A673 (cell line): ENCODE data around the gene MTMR12. TPM values are rescaled to one million over a fixed set of nuclear protein-coding genes. Genes with fewer than 3 reads are reported as not detected.
"Not testable (repeated sequence)": the region's sequence is repeated elsewhere in the genome, so short reads cannot be mapped to it uniquely, and the experiment has no call there.

ENCODE experiments used
- BruUV-seq: library from RNA; stranded (reverse); fragments of 400-500 nt; replicated peaks from 2 replicates; lab custom pipeline; 2021; lab: Mats Ljungman, UMichigan
- CTCF ChIA-PET: fragments of 300-600 bp; sonication (Branson Sonifier 250); formaldehyde crosslinking; loops from one replicate; lab custom pipeline; 2022; ENCODE audit warnings: antibody characterized with exemption; lab: Charles Lee
- POLR2A ChIA-PET: fragments of 300-600 bp; sonication (Branson Sonifier 250); formaldehyde crosslinking; loops from one replicate; lab custom pipeline; 2022; ENCODE audit warnings: antibody characterized with exemption; ENCODE audit not compliant: low non-redundant PET; lab: Charles Lee
- DNase-seq: peaks from one replicate; pipeline ENCODE4 v3.0.0-alpha.2; 2015; ENCODE audit warnings: low spot score
- H3K27ac ChIP-seq: fragments of 200-600 bp; sonication (generic); 2 replicates; pipeline ENCODE4 v1.5.1; 2016; ENCODE audit warnings: mixed run types, low read depth, mild to moderate bottlenecking, mixed read lengths, antibody characterized with exemption, low read length; ENCODE audit not compliant: poor library complexity, severe bottlenecking
- H3K27me3 ChIP-seq: fragments of 200-600 bp; sonication (generic); replicated peaks from 2 replicates; pipeline ENCODE4 v1.6.1; 2017; ENCODE audit warnings: mixed run types, low read depth, mild to moderate bottlenecking, mixed read lengths, antibody characterized with exemption, low read length; ENCODE audit not compliant: insufficient read depth, poor library complexity
- H3K36me3 ChIP-seq: fragments of 200-600 bp; sonication (generic); 2 replicates; pipeline ENCODE4 v1.6.1; 2016; ENCODE audit warnings: mixed run types, mild to moderate bottlenecking, mixed read lengths, antibody characterized with exemption, low read length; ENCODE audit not compliant: insufficient read depth, poor library complexity, severe bottlenecking
- H3K4me1 ChIP-seq: fragments of 200-600 bp; sonication (generic); 2 replicates; pipeline ENCODE4 v1.6.1; 2017; ENCODE audit warnings: mixed run types, mild to moderate bottlenecking, mixed read lengths, antibody characterized with exemption, low read length; ENCODE audit not compliant: insufficient read depth, poor library complexity, severe bottlenecking
- H3K4me3 ChIP-seq: fragments of 200-600 bp; sonication (generic); 2 replicates; pipeline ENCODE4 v1.5.1; 2016; ENCODE audit warnings: low read depth, mixed run types, mild to moderate bottlenecking, mixed read lengths, low read length; ENCODE audit not compliant: poor library complexity, severe bottlenecking
- H3K9me3 ChIP-seq: fragments of 200-600 bp; sonication (generic); 2 replicates; pipeline ENCODE4 v1.6.1; 2016; ENCODE audit warnings: mixed run types, low read depth, mild to moderate bottlenecking, mixed read lengths, antibody characterized with exemption, low read length; ENCODE audit not compliant: poor library complexity, severe bottlenecking
- EZH2 ChIP-seq: fragments of 200-600 bp; sonication (generic); IDR thresholded peaks from 2 replicates; pipeline ENCODE4 v1.6.1; 2017; ENCODE audit warnings: borderline replicate concordance, low read depth, mild to moderate bottlenecking, mixed read lengths, antibody characterized with exemption, low read length; ENCODE audit not compliant: poor library complexity, severe bottlenecking
- intact Hi-C: fragments of 100-400 bp; cut with micrococcal nuclease; formaldehyde crosslinking; loops from one replicate; pipeline ENCODE4 v1.10.0; 2022; ENCODE audit not compliant: unreplicated experiment
- total RNA-seq: library from RNA; stranded (reverse); gene quantifications from 2 replicates; pipeline ENCODE4 v1.2.3, GENCODE V29; 2021
- TF ChIP-seq, protein P1 (sequence below): fragments of 300-800, 200-600 bp; sonication (generic); conservative IDR thresholded peaks from 2 replicates; pipeline ENCODE4 v1.5.1; 2017; ENCODE audit warnings: low read depth, mild to moderate bottlenecking, antibody characterized with exemption, low read length, moderate library complexity, mixed read lengths

Gene MTMR12
- total RNA-seq, 1 experiment from 2014 or later, result 35.8 TPM

DNA sequence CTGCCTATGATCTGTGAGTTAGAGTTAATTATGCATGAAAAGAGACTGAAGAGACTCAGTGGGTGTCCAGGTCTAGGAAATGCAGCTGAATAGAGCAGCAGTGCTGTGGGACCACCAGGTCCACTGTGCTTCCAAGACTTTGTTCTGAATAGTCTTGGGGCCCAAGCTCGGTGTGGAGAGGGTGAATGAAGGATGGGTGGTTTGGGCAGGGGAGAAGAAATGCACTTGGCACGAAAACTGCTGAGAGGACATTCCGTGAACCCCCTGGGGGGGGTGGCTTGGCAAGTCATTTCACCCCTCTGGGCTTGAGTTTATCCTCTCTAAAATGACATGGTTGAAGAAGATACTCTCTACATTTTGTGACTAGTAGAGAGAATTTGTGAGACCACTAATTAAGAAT lies 102.6 kb downstream of the MTMR12 start:
- ChIA-PET CTCF (no interaction called here), POLR2A (no interaction called here)
- no peak for TF ChIP-seq EZH2
- TF ChIP-seq, protein P1, sequence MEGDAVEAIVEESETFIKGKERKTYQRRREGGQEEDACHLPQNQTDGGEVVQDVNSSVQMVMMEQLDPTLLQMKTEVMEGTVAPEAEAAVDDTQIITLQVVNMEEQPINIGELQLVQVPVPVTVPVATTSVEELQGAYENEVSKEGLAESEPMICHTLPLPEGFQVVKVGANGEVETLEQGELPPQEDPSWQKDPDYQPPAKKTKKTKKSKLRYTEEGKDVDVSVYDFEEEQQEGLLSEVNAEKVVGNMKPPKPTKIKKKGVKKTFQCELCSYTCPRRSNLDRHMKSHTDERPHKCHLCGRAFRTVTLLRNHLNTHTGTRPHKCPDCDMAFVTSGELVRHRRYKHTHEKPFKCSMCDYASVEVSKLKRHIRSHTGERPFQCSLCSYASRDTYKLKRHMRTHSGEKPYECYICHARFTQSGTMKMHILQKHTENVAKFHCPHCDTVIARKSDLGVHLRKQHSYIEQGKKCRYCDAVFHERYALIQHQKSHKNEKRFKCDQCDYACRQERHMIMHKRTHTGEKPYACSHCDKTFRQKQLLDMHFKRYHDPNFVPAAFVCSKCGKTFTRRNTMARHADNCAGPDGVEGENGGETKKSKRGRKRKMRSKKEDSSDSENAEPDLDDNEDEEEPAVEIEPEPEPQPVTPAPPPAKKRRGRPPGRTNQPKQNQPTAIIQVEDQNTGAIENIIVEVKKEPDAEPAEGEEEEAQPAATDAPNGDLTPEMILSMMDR, result no peak
- Histone ChIP-seq H3K36me3 (no peaks in the 10 kb centered on the region), H3K9me3 (no peaks in the 10 kb centered on the region), H3K27ac (no peak overlapping the region), H3K4me3 (no peak overlapping the region), H3K27me3 (no peaks in the 10 kb centered on the region), H3K4me1 (no peaks in the 10 kb centered on the region)
- intact Hi-C loops, result no loop called here
- DNase-seq, result no peak
- no TSS peak for BruUV-seq

DNA sequence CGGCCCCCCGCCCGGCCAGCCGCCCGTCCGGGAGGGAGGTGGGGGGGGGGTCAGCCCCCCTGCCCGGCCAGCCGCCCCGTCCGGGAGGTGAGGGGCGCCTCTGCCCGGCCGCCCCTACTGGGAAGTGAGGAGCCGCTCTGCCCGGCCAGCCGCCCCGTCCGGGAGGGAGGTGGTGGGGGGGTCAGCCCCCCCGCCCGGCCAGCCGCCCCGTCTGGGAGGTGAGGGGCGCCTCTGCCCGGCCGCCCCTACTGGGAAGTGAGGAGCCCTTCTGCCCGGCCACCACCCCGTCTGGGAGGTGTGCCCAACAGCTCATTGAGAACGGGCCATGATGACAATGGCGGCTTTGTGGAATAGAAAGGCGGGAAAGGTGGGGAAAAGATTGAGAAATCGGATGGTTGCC lies 103.9 kb downstream of the MTMR12 start:
- CTCF ChIA-PET, result interaction anchor here (0.6 kb wide), 1 partner anchor 1222 kb away, joined by 3 read pairs; no protein-coding TSS in a partner anchor
- BruUV-seq, H3K4me3 ChIP-seq, H3K36me3 ChIP-seq, DNase-seq, H3K4me1 ChIP-seq, H3K27ac ChIP-seq, POLR2A ChIA-PET, intact Hi-C loops, H3K27me3 ChIP-seq, H3K9me3 ChIP-seq: not testable (repeated sequence)

DNA sequence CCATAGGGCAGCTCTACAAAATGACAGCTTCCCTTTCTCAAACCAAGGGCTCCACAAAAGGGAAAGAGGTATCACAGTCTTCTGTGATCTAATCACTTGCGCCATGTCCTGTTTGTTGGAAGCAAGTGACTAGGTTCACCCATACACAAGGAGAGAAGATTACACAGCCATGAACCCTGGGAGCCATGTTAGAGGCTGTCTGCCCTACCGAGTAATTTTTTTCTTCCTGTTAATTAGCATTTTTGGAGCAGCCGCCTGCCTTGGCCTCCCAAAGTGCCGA lies 105.4 kb downstream of the MTMR12 start:
- POLR2A ChIA-PET, result no interaction called here
- CTCF ChIA-PET, result no interaction called here
- no peak for DNase-seq
- H3K27me3 ChIP-seq, result no peaks in the 10 kb centered on the region
- no peak overlapping the region for H3K4me3 ChIP-seq
- intact Hi-C loops, result no loop called here
- TF ChIP-seq, protein P1, result no peak
- TF ChIP-seq EZH2, result no peak
- BruUV-seq, result no TSS peak
- H3K27ac ChIP-seq, result no peak overlapping the region
- H3K36me3 ChIP-seq, result no peaks in the 10 kb centered on the region
- H3K9me3 ChIP-seq, result no peaks in the 10 kb centered on the region
- H3K4me1 ChIP-seq, result no peaks in the 10 kb centered on the region

DNA sequence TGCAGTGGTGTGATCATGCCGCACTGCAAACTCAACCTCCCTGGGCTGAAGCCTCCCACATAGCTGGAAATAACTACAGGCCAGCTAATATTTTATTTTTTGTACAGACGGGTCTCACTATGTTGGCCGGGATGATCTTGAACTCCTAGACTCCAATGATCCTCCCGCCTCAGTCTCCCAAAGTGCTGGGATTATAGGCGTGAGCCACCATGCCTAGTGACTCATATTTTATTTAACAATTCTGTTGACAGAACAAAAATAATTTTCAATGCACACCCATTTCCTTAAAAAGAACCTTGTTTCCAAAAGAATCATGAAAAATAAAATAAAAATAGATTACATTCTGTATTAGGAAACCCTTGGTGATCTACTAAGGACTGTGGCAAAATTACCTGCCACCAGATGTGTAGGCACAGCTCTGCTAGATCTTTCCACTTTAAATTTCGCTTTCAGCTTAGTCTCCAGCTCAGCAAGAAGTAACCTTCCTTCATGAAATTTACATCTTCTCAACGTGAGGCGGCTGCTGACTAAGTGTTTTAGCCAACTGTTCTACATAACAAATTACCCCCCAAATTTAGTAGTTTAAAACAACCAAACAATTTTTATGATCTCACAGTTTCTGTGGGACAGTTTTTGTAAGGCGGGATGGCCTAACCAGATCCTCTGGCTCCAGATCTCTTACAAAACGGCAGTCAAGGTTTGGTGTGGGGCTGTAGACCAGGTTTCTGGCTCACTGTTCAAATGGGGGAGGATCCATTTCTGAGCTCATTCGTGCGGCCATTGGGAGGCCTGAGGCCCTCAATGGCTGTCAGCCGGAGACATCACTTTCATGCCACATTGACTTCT lies 106.0 kb downstream of the MTMR12 start:
- Histone ChIP-seq H3K4me3 (no peak overlapping the region), H3K27ac (no peak overlapping the region), H3K4me1 (no peaks in the 10 kb centered on the region), H3K27me3 (no peaks in the 10 kb centered on the region), H3K9me3 (no peaks in the 10 kb centered on the region), H3K36me3 (no peaks in the 10 kb centered on the region)
- no peak for DNase-seq
- TF ChIP-seq, protein P1, result no peak
- BruUV-seq, result no TSS peak
- ChIA-PET CTCF (interaction anchor here (0.7 kb wide), 1 partner anchor 123 kb away, joined by 3 read pairs; no protein-coding TSS in a partner anchor), POLR2A (no interaction called here)
- intact Hi-C loops, result no loop called here
